ENCODE data around the gene PEX26. TPM values are rescaled to one million over a fixed set of nuclear protein-coding genes. Genes with fewer than 3 reads are reported as not detected.

Gene PEX26
- total RNA-seq, 1 experiment from 2014 or later: 21.9 TPM

- TF ChIP-seq REST (IDR thresholded peaks at IDR 0.05; ENCODE audit: insufficient read depth in 1 of 2, low read depth in 2 of 2, low read length in 1 of 2) (no peak), SIN3A (IDR thresholded peaks at IDR 0.05; ENCODE audit: borderline replicate concordance, insufficient read depth, low read depth, low read length) (no peak), CTCF (IDR thresholded peaks at IDR 0.05) (no peak), TCF7L2 (IDR thresholded peaks at IDR 0.05; ENCODE audit: low read depth, low read length) (no peak)
- ChIA-PET POLR2A (no interaction called here), CTCF (no interaction called here)
- in situ Hi-C loops (cut with HindIII; ENCODE audit: low pct_unique_long_range_greater_than_20kb, low sequenced_read_pairs): no loop called here
- Histone ChIP-seq H3K4me3 (ENCODE audit: low read depth in 2 of 2, low read length in 2 of 2) (no peak overlapping the region), H3K36me3 (ENCODE audit: control insufficient read depth, insufficient read depth, low read length) (no peaks in the 10 kb centered on the region), H3K27ac (ENCODE audit: low read length) (no peak overlapping the region), H3K4me1 (ENCODE audit: control insufficient read depth, insufficient read depth, low read length) (no peaks in the 10 kb centered on the region), H3K9me3 (ENCODE audit: control insufficient read depth, insufficient read depth, low read depth, low read length) (no peaks in the 10 kb centered on the region), H3K27me3 (ENCODE audit: control insufficient read depth, insufficient read depth, low read length) (no peaks in the 10 kb centered on the region)
- intact Hi-C loops (cut with micrococcal nuclease; ENCODE audit: unreplicated experiment): no loop called here
- ATAC-seq (no peak), DNase-seq (ENCODE audit: low read depth, low spot score) (no peak)
- BruUV-seq (replicated peaks): no TSS peak
Observed at GRCh38 chr22:18101536-18101935, 23.7 kb downstream of the PEX26 start.

DNA sequence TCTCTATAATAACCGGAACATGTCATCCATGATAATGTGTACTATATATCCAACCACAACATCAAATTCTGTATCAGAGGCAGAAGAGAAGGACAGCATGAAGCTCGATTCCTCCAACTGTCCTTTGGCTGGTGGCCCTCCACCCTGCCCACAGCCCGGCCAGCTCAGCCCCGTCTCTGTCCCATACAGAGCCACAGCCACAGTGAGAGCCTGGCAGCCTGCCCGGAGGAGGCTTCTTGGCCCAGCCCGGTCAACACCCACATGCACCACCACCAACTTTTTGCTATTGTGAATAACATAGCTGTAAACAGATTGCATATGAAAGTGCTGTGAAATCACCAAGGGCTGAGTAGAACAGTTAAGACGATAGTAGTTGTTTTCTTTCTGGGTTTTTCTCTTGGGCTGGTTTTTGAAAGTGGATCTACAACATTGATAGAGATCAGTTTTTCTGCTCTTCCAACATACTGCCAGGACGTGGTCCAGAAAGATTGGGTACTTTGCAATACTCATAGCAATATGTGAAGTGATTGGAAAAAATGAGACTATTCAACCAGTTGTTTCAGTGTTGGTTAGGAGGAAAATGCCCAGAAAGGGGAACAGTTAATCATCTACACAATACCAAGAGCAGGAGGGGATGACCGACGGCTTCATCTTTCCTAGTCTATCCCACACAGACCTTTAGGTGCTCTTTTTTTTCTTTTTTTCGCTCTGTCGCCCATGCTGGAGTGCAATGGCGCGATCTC is 25.9 kb downstream of the PEX26 start:
- no peaks in the 10 kb centered on the region for H3K36me3 ChIP-seq (ENCODE audit: control insufficient read depth, insufficient read depth, low read length)
- ATAC-seq (no peak), DNase-seq (ENCODE audit: low read depth, low spot score) (no peak)
- CTCF ChIA-PET: no interaction called here
- no peaks in the 10 kb centered on the region for H3K9me3 ChIP-seq (ENCODE audit: control insufficient read depth, insufficient read depth, low read depth, low read length)
- no peak overlapping the region for H3K4me3 ChIP-seq (ENCODE audit: low read depth in 2 of 2, low read length in 2 of 2)
- in situ Hi-C loops (cut with HindIII; ENCODE audit: low pct_unique_long_range_greater_than_20kb, low sequenced_read_pairs): no loop called here
- H3K27ac ChIP-seq (ENCODE audit: low read length): no peak overlapping the region
- no peaks in the 10 kb centered on the region for H3K4me1 ChIP-seq (ENCODE audit: control insufficient read depth, insufficient read depth, low read length)
- no TSS peak for BruUV-seq (replicated peaks)
- no peaks in the 10 kb centered on the region for H3K27me3 ChIP-seq (ENCODE audit: control insufficient read depth, insufficient read depth, low read length)
- TF ChIP-seq TCF7L2 (IDR thresholded peaks at IDR 0.05; ENCODE audit: low read depth, low read length) (no peak), CTCF (IDR thresholded peaks at IDR 0.05) (no peak), POLR2AphosphoS5 (IDR thresholded peaks at IDR 0.05; ENCODE audit: low read depth, low read length) (no peak)
- intact Hi-C loops (cut with micrococcal nuclease; ENCODE audit: unreplicated experiment): no loop called here
- POLR2A ChIA-PET: no interaction called here
